OCI-LY7 (cell line): Measurements from ENCODE around the gene LCE4A. TPM values are rescaled to one million over a fixed set of nuclear protein-coding genes. Genes with fewer than 3 reads are reported as not detected.
"Not testable (repeated sequence)": the region's sequence is repeated elsewhere in the genome, so short reads cannot be mapped to it uniquely, and the experiment has no call there.

Experiments used
- Bru-seq: library from RNA; stranded (reverse); fragments of 400-500 nt; gene quantifications from one replicate; lab custom pipeline; 2021; lab: Mats Ljungman, UMichigan
- BruChase-seq, 2 experiments: library from RNA; stranded (reverse); fragments of 400-500 nt; gene quantifications; one replicate each; lab custom pipeline; 2021; lab: Mats Ljungman, UMichigan
- BruUV-seq: library from RNA; stranded (reverse); fragments of 400-500 nt; replicated peaks from 2 replicates; lab custom pipeline; 2021; lab: Mats Ljungman, UMichigan
- CTCF ChIA-PET: fragments of 300-600 bp; sonication (Branson Sonifier 250); formaldehyde crosslinking; loops from one replicate; lab custom pipeline; 2022; ENCODE audit warnings: antibody characterized with exemption; ENCODE audit not compliant: unreplicated experiment; lab: Charles Lee
- POLR2A ChIA-PET: fragments of 300-600 bp; sonication (Branson Sonifier 250); formaldehyde crosslinking; loops from one replicate; lab custom pipeline; 2022; ENCODE audit warnings: antibody characterized with exemption; lab: Charles Lee
- DNase-seq: peaks from one replicate; pipeline ENCODE4 v3.0.0-alpha.2; 2015; ENCODE audit warnings: low spot score
- H2AFZ ChIP-seq: fragments of 200-600 bp; sonication (generic), shearing (Covaris generic); 2 replicates; pipeline ENCODE4 v1.6.1; 2014; ENCODE audit warnings: mild to moderate bottlenecking, antibody characterized with exemption, low read length, moderate library complexity
- H3K27ac ChIP-seq: fragments of 200-600 bp; sonication (generic); 2 replicates; pipeline ENCODE4 v1.5.1; 2014; ENCODE audit warnings: mixed run types, low read depth, mild to moderate bottlenecking, moderate library complexity, low read length, inconsistent platforms; ENCODE audit not compliant: poor library complexity, severe bottlenecking
- H3K36me3 ChIP-seq: fragments of 200-600 bp; sonication (generic); 2 replicates; pipeline ENCODE4 v1.6.1; 2014; ENCODE audit warnings: mild to moderate bottlenecking, antibody characterized with exemption, low read length, moderate library complexity, mixed read lengths; ENCODE audit not compliant: insufficient read depth
- H3K4me1 ChIP-seq: fragments of 200-600 bp; sonication (generic); 2 replicates; pipeline ENCODE4 v1.5.1; 2014; ENCODE audit warnings: mild to moderate bottlenecking, low read length; ENCODE audit not compliant: insufficient read depth, poor library complexity, severe bottlenecking
- H3K4me2 ChIP-seq: fragments of 200-600 bp; sonication (generic); 2 replicates; pipeline ENCODE4 v1.6.1; 2014; ENCODE audit warnings: mild to moderate bottlenecking, low read length
- H3K4me3 ChIP-seq: fragments of 200-600 bp; sonication (generic); 2 replicates; pipeline ENCODE4 v1.5.1; 2014; ENCODE audit warnings: mild to moderate bottlenecking, low read depth, low read length; ENCODE audit not compliant: poor library complexity, severe bottlenecking
- H3K79me2 ChIP-seq: fragments of 200-600 bp; sonication (generic); 2 replicates; pipeline ENCODE4 v1.6.1; 2016; ENCODE audit warnings: low read depth, mild to moderate bottlenecking, low read length, moderate library complexity, mixed read lengths; ENCODE audit not compliant: insufficient read depth
- H3K9me2 ChIP-seq: fragments of 200-600 bp; sonication (generic); 2 replicates; pipeline ENCODE4 v1.6.1; 2016; ENCODE audit warnings: mild to moderate bottlenecking, low read length, mixed read lengths; ENCODE audit not compliant: insufficient read depth
- H3K9me3 ChIP-seq: fragments of 200-600 bp; sonication (generic); 2 replicates; pipeline ENCODE4 v1.6.1; 2014; ENCODE audit warnings: mild to moderate bottlenecking, mixed run types, low read length, mixed read lengths
- H4K20me1 ChIP-seq: fragments of 200-600 bp; sonication (generic); 2 replicates; pipeline ENCODE4 v1.6.1; 2014; ENCODE audit warnings: mild to moderate bottlenecking, antibody characterized with exemption, low read length, moderate library complexity, mixed read lengths; ENCODE audit not compliant: insufficient read depth
- EZH2phosphoT487 ChIP-seq: fragments of 200-600 bp; sonication (generic); IDR thresholded peaks from 2 replicates; pipeline ENCODE4 v1.6.1; 2018; ENCODE audit warnings: low read depth, borderline replicate concordance, mild to moderate bottlenecking, mixed run types, antibody characterized with exemption, low read length, moderate library complexity, mixed read lengths
- intact Hi-C: fragments of 100-400 bp; cut with micrococcal nuclease; formaldehyde crosslinking; loops from one replicate; pipeline ENCODE4 v1.10.0; 2022; ENCODE audit not compliant: unreplicated experiment
- long read RNA-seq: library from polyadenylated mRNA; stranded (forward); transcript quantifications from one replicate; pipeline ENCODE4 v2.0.0, GENCODE V29; 2022
- total RNA-seq, 2 experiments: library from RNA; depleted of rRNA in 1 of 2; stranded (reverse); fragments of >200 nt in 1 of 2; shearing (Covaris generic) in 1 of 2; gene quantifications; 2 replicates each; pipeline ENCODE4 v1.2.3, GENCODE V29; 2014 to 2022
- TF ChIP-seq, protein P1 (sequence below): fragments of 200-600 bp; sonication (generic); conservative IDR thresholded peaks from 2 replicates; pipeline ENCODE4 v1.5.1; 2014; ENCODE audit warnings: mild to moderate bottlenecking, antibody characterized with exemption, low read length, moderate library complexity, mixed read lengths

LCE4A gene, protein sequence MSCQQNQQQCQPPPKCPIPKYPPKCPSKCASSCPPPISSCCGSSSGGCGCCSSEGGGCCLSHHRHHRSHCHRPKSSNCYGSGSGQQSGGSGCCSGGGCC
- not detected in 2 replicates for total RNA-seq (2014; rRNA removed; shearing (Covaris generic))
- total RNA-seq (2022) = not detected in 2 replicates
- Bru-seq, nascent RNA = not detected
- not detected for BruChase-seq, experiment 1, labeled RNA remaining after a 6-hour chase
- BruChase-seq, experiment 2, labeled RNA remaining after a 2-hour chase = not detected
- long read RNA-seq = 0 reads

GRCh38 chr1:152707860-152708259, at the start of gene LCE4A:
Gene LCE4A (plus strand): TSS chr1:152708160. CDS start chr1:152709076, 916 bp downstream.
- Histone ChIP-seq H3K36me3 (no peaks in the 10 kb centered on the region), H4K20me1 (no peaks in the 10 kb centered on the region), H2AFZ (no peak within 1 kb of the TSS), H3K9me3 (no peaks in the 10 kb centered on the region), H3K79me2 (no peaks in the 10 kb centered on the region), H3K4me3 (no peak within 1 kb of the TSS), H3K27ac (no peak within 1 kb of the TSS), H3K9me2 (no peaks in the 10 kb centered on the region), H3K4me1 (no peaks in the 10 kb centered on the region), H3K4me2 (no peak within 1 kb of the TSS)
- no peak for DNase-seq
- TF ChIP-seq, protein P1, sequence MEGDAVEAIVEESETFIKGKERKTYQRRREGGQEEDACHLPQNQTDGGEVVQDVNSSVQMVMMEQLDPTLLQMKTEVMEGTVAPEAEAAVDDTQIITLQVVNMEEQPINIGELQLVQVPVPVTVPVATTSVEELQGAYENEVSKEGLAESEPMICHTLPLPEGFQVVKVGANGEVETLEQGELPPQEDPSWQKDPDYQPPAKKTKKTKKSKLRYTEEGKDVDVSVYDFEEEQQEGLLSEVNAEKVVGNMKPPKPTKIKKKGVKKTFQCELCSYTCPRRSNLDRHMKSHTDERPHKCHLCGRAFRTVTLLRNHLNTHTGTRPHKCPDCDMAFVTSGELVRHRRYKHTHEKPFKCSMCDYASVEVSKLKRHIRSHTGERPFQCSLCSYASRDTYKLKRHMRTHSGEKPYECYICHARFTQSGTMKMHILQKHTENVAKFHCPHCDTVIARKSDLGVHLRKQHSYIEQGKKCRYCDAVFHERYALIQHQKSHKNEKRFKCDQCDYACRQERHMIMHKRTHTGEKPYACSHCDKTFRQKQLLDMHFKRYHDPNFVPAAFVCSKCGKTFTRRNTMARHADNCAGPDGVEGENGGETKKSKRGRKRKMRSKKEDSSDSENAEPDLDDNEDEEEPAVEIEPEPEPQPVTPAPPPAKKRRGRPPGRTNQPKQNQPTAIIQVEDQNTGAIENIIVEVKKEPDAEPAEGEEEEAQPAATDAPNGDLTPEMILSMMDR = no peak
- no peak for TF ChIP-seq EZH2phosphoT487
- no TSS peak for BruUV-seq
- CTCF ChIA-PET = no interaction called here
- intact Hi-C loops = no loop called here
- POLR2A ChIA-PET = no interaction called here

DNA sequence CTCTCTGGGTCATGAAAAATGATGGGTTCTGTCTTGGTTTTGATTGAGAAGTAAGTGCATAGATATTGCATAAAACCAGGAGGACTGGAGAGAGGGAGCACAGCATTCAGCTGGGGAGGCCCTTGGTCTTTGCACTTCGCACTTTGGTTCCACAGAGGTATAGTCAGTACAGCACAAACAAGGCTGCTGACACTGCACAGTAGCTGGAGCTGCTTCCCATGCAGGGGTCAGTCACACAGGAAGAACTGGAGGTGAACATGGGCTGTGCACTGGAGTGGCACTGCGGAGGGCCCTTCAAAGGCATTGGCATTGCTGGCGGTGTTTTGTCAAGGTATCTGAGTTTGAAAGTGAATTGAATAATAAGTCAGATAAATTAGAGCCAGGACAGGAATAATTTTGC, 49.3 kb upstream of the LCE4A start:
- TF ChIP-seq EZH2phosphoT487 = no peak
- TF ChIP-seq, protein P1 = no peak
- no peaks in the 10 kb centered on the region for H3K4me1 ChIP-seq
- H3K9me2 ChIP-seq = no peaks in the 10 kb centered on the region
- H3K4me2 ChIP-seq = no peak overlapping the region
- intact Hi-C loops = no loop called here
- H3K36me3 ChIP-seq = no peaks in the 10 kb centered on the region
- H3K4me3 ChIP-seq = no peak overlapping the region
- no peaks in the 10 kb centered on the region for H3K9me3 ChIP-seq
- H3K27ac ChIP-seq = no peak overlapping the region
- no TSS peak for BruUV-seq
- ChIA-PET POLR2A (no interaction called here), CTCF (interaction anchor here (1.2 kb wide), 1 partner anchor 9 kb away, joined by 3 read pairs; no protein-coding TSS in a partner anchor)
- H2AFZ ChIP-seq = no peak overlapping the region
- H4K20me1 ChIP-seq = no peaks in the 10 kb centered on the region
- no peak for DNase-seq
- no peaks in the 10 kb centered on the region for H3K79me2 ChIP-seq

GRCh38 chr1:152663098-152663497, 44.9 kb upstream of the LCE4A start, which contains the start of gene LCE2D:
Gene LCE2D (plus strand): TSS chr1:152663380. CDS start chr1:152664106, 726 bp downstream.
- Histone ChIP-seq H3K4me2 (no peak within 1 kb of the TSS), H3K9me2 (no peaks in the 10 kb centered on the region), H2AFZ (no peak within 1 kb of the TSS), H3K4me3 (no peak within 1 kb of the TSS), H3K9me3 (no peaks in the 10 kb centered on the region), H3K27ac (no peak within 1 kb of the TSS), H3K79me2 (no peaks in the 10 kb centered on the region), H3K36me3 (no peaks in the 10 kb centered on the region), H4K20me1 (no peaks in the 10 kb centered on the region), H3K4me1 (no peaks in the 10 kb centered on the region)
- intact Hi-C loops = no loop called here
- no peak for DNase-seq
- CTCF ChIA-PET = no interaction called here
- no peak for TF ChIP-seq EZH2phosphoT487
- POLR2A ChIA-PET = no interaction called here
- BruUV-seq = no TSS peak

GRCh38 chr1:152666171-152666570, 41.8 kb upstream of the LCE4A start:
- H3K4me2 ChIP-seq, H3K36me3 ChIP-seq, intact Hi-C loops, H3K9me2 ChIP-seq, H3K27ac ChIP-seq, H3K4me3 ChIP-seq, H3K4me1 ChIP-seq, H2AFZ ChIP-seq, H4K20me1 ChIP-seq, POLR2A ChIA-PET, DNase-seq, H3K9me3 ChIP-seq, BruUV-seq, CTCF ChIA-PET, H3K79me2 ChIP-seq: not testable (repeated sequence)
